K562 (cell line): ENCODE results near the gene RNF175. TPM values are rescaled to one million over a fixed set of nuclear protein-coding genes. Genes with fewer than 3 reads are reported as not detected.
A peak's percentile ranks its signal among the peaks of the same experiment; 100 is the strongest.

ENCODE experiments used
- ATF1 ChIP-seq, 2 experiments: fragments of 450-650 bp in 1 of 2; IDR thresholded peaks; 2 replicates each; pipeline ENCODE4 v1.6.1; 2016; ENCODE audit warnings: missing compliant biosample characterization in 1 of 2, missing genetic modification characterization in 1 of 2
- CBFA2T3 ChIP-seq: fragments of 450-650 bp; IDR thresholded peaks from 2 replicates; pipeline ENCODE4 v1.6.1; 2017
- CTBP1 ChIP-seq: fragments of 450-650 bp; IDR thresholded peaks from 2 replicates; pipeline ENCODE4 v1.6.1; 2016; ENCODE audit warnings: borderline replicate concordance
- DACH1 ChIP-seq: fragments of 450-650 bp; IDR thresholded peaks from 2 replicates; pipeline ENCODE4 v1.6.1; 2018; ENCODE audit not compliant: partially characterized antibody
- EP400 ChIP-seq: fragments of 450-650 bp; IDR thresholded peaks from 2 replicates; pipeline ENCODE4 v1.6.1; 2017; ENCODE audit warnings: antibody characterized with exemption, mild to moderate bottlenecking, moderate library complexity
- HNRNPLL ChIP-seq: fragments of 200-400 bp; formaldehyde crosslinking; IDR thresholded peaks from 2 replicates; pipeline ENCODE4 v1.6.1; 2017; ENCODE audit warnings: low read length, low read depth, mild to moderate bottlenecking; ENCODE audit not compliant: poor library complexity, severe bottlenecking
- MNT ChIP-seq, 2 experiments: fragments of 450-650 bp; conservative IDR thresholded peaks; 2 replicates each; pipeline ENCODE4 v1.6.1; 2017; ENCODE audit warnings: mild to moderate bottlenecking in 2 of 2, moderate library complexity in 2 of 2
- MTA2 ChIP-seq: fragments of 450-650 bp; IDR thresholded peaks from 2 replicates; pipeline ENCODE4 v1.6.1; 2016; ENCODE audit warnings: low read depth
- NCOA1 ChIP-seq: fragments of 450-650 bp; IDR thresholded peaks from 2 replicates; pipeline ENCODE4 v1.6.1; 2016; ENCODE audit warnings: low read depth
- NEUROD1 ChIP-seq: fragments of 150-350 bp; IDR thresholded peaks from 2 replicates; pipeline ENCODE4 v1.6.1; 2014; ENCODE audit warnings: borderline replicate concordance, low read length, low read depth; ENCODE audit not compliant: partially characterized antibody
- PHB2 ChIP-seq: fragments of 450-650 bp; IDR thresholded peaks from 2 replicates; pipeline ENCODE4 v1.6.1; 2017; ENCODE audit warnings: low read depth
- PYGO2 ChIP-seq: fragments of 450-650 bp; IDR thresholded peaks from 2 replicates; pipeline ENCODE4 v1.6.1; 2016; ENCODE audit warnings: mild to moderate bottlenecking, missing genetic modification characterization, moderate library complexity, missing compliant biosample characterization
- SMAD1 ChIP-seq: fragments of 150-350 bp; IDR thresholded peaks from 2 replicates; pipeline ENCODE4 v1.6.1; 2014; ENCODE audit warnings: low read length, low read depth; ENCODE audit not compliant: partially characterized antibody
- SMARCA4 ChIP-seq: fragments of 450-650 bp; IDR thresholded peaks from 2 replicates; pipeline ENCODE4 v1.6.1; 2016
- SMARCA5 ChIP-seq: fragments of 450-650 bp; IDR thresholded peaks from 2 replicates; pipeline ENCODE4 v1.6.1; 2016
- STAG1 ChIP-seq: sonication (generic); formaldehyde crosslinking; IDR thresholded peaks from 2 replicates; pipeline ENCODE4 v1.5.0; 2020; ENCODE audit warnings: missing genetic modification reagents, borderline replicate concordance
- TAL1 ChIP-seq: fragments of 450-650 bp; IDR thresholded peaks from 2 replicates; pipeline ENCODE4 v1.6.1; 2016; ENCODE audit warnings: mild to moderate bottlenecking
- TBL1XR1 ChIP-seq, 2 experiments: IDR thresholded peaks; 2 replicates each; pipeline ENCODE4 v1.6.1; 2012; ENCODE audit warnings: improper control_type of control experiment in 2 of 2, low read length in 2 of 2, mild to moderate bottlenecking in 1 of 2
- TEAD4 ChIP-seq, 2 experiments: sonication (generic) in 1 of 2; formaldehyde crosslinking in 1 of 2; IDR thresholded peaks; 2 replicates each; pipeline versions ENCODE4 v1.6.1 to v1.8.0; 2012 to 2022; ENCODE audit warnings: borderline replicate concordance in 1 of 2, inconsistent platforms in 1 of 2, low read length in 1 of 2, mild to moderate bottlenecking in 1 of 2, missing genetic modification reagents in 1 of 2
- THRAP3 ChIP-seq: fragments of 450-650 bp; IDR thresholded peaks from 2 replicates; pipeline ENCODE4 v1.6.1; 2016; ENCODE audit warnings: mild to moderate bottlenecking, inconsistent platforms, borderline replicate concordance
- XRCC4 ChIP-seq: IDR thresholded peaks from one replicate; pipeline ENCODE4 v1.6.1; 2011; ENCODE audit not compliant: insufficient read depth, insufficient read length; ENCODE audit errors: extremely low read depth
- ZNF12 ChIP-seq: sonication (generic); formaldehyde crosslinking; IDR thresholded peaks from 2 replicates; pipeline ENCODE4 v1.4.0; 2020; ENCODE audit warnings: mild to moderate bottlenecking, missing genetic modification reagents
- ZNF263 ChIP-seq: sonication (generic); formaldehyde crosslinking; IDR thresholded peaks from 2 replicates; pipeline ENCODE4 v1.8.0; 2022; ENCODE audit warnings: mild to moderate bottlenecking, missing genetic modification reagents, borderline replicate concordance
- polyA plus RNA-seq, 8 experiments: library from polyadenylated mRNA; depleted of rRNA in 4 of 8; stranded (reverse) in 5 of 8; unstranded in 3 of 8; fragments of >200 nt; fragmentation: Nextera tagmentation in 2 of 8; fragmentation: Illumina TruSeq in 1 of 8; extraction: Ambion mirVana in 2 of 8; extraction: Trizol in 1 of 8; gene quantifications; 2 replicates each; pipeline versions ENCODE4 v1.2.1 to v1.2.3, GENCODE V29; 2011 to 2014; ENCODE audit warnings: inconsistent platforms in 1 of 8, missing spikeins in 1 of 8
- total RNA-seq, 7 experiments: library from RNA; depleted of rRNA in 6 of 7; stranded (reverse); fragments of >200 nt in 6 of 7; fragmentation: Illumina TruSeq in 2 of 7; extraction: Trizol in 2 of 7; gene quantifications; 2 replicates each; pipeline versions ENCODE4 v1.2.1 to v1.2.3, GENCODE V29; 2011 to 2021; ENCODE audit warnings: low replicate concordance in 1 of 7
- TF ChIP-seq, protein P1 (sequence below): fragments of 450-650 bp; IDR thresholded peaks from one replicate; pipeline ENCODE4 v1.6.1; 2018; ENCODE audit warnings: mild to moderate bottlenecking, moderate library complexity; ENCODE audit not compliant: partially characterized antibody
- TF ChIP-seq, protein P2 (sequence below), 2 experiments: fragments of 450-650 bp in 1 of 2; IDR thresholded peaks; 2 replicates each; pipeline ENCODE4 v1.6.1; 2011 to 2017; ENCODE audit warnings: low read depth in 2 of 2, antibody characterized with exemption in 1 of 2, borderline replicate concordance in 1 of 2, low read length in 1 of 2, mild to moderate bottlenecking in 1 of 2, mixed read lengths in 1 of 2; ENCODE audit not compliant: control insufficient read depth in 1 of 2

RNF175 gene
- total and polyA plus RNA-seq, 9 of the 15 experiments (the other 6 are each of a cell fraction or from before 2014, with no cell fraction given): not detected

DNA sequence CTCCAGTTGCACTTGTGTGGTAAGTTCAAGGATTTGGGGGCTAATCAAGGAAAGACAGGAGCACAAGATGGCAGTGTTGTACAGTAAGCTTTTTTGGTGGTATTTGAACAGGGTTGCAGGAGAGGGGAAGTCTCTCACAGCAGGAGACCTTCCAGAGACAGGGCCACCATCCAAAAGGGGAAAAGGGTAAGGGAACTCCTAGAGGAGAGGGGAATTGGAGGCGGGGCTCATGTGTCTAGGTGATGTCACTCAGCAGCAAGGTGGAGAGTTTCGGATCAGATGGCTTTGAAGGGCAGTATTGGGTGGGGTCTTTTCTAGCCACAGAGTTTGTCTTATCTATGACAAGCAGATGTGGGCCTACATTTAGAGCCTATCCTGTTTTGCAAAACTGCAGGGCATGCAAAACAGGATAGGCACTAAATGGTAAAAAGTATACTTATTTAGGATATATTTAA lies 13.4 kb upstream of the RNF175 start (continued):
- TF ChIP-seq NEUROD1 (peak; percentile 26), SMAD1 (no peak), ATF1 (CRISPR knock-in tag; IDR thresholded peaks at IDR 0.05) (no peak), ATF1 (tag; IDR thresholded peaks at IDR 0.05) (peak; percentile 74; the same call in 1 of the 2 replicates), TBL1XR1 (IDR thresholded peaks at IDR 0.05; ENCODE audit: low read length in 2 of 2) (0 out of 4 replicates have a peak, but pooled peaks of 1 of the 2 experiments have one; percentile 44), PHB2 (peak; percentile 80), MTA2 (peak; percentile 91), EP400 (peak; percentile 26; the same call in 1 of the 2 replicates), MNT (conservative IDR thresholded peaks at IDR 0.05) (no peak), THRAP3 (no peak), SMARCA5 (no peak), ZNF12 (CRISPR knock-in tag) (no peak), HNRNPLL (no peak), TAL1 (peak; percentile 93), PYGO2 (tag) (no peak), CBFA2T3 (peak; percentile 91), SMARCA4 (peak; percentile 95), DACH1 (no peak), NCOA1 (peak; percentile 61; the same call in 1 of the 2 replicates), XRCC4 (no peak), ZNF263 (no peak), TEAD4 (IDR thresholded peaks at IDR 0.05; ENCODE audit: low read length) (peak; percentile 93), TEAD4 (CRISPR knock-in tag; IDR thresholded peaks at IDR 0.05; ENCODE audit: borderline replicate concordance) (no peak), CTBP1 (peak; percentile 91; the same call in 1 of the 2 replicates), STAG1 (no peak)
- TF ChIP-seq, protein P1, sequence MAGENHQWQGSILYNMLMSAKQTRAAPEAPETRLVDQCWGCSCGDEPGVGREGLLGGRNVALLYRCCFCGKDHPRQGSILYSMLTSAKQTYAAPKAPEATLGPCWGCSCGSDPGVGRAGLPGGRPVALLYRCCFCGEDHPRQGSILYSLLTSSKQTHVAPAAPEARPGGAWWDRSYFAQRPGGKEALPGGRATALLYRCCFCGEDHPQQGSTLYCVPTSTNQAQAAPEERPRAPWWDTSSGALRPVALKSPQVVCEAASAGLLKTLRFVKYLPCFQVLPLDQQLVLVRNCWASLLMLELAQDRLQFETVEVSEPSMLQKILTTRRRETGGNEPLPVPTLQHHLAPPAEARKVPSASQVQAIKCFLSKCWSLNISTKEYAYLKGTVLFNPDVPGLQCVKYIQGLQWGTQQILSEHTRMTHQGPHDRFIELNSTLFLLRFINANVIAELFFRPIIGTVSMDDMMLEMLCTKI: no peak
- TF ChIP-seq, protein P2, sequence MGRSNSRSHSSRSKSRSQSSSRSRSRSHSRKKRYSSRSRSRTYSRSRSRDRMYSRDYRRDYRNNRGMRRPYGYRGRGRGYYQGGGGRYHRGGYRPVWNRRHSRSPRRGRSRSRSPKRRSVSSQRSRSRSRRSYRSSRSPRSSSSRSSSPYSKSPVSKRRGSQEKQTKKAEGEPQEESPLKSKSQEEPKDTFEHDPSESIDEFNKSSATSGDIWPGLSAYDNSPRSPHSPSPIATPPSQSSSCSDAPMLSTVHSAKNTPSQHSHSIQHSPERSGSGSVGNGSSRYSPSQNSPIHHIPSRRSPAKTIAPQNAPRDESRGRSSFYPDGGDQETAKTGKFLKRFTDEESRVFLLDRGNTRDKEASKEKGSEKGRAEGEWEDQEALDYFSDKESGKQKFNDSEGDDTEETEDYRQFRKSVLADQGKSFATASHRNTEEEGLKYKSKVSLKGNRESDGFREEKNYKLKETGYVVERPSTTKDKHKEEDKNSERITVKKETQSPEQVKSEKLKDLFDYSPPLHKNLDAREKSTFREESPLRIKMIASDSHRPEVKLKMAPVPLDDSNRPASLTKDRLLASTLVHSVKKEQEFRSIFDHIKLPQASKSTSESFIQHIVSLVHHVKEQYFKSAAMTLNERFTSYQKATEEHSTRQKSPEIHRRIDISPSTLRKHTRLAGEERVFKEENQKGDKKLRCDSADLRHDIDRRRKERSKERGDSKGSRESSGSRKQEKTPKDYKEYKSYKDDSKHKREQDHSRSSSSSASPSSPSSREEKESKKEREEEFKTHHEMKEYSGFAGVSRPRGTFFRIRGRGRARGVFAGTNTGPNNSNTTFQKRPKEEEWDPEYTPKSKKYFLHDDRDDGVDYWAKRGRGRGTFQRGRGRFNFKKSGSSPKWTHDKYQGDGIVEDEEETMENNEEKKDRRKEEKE (IDR thresholded peaks at IDR 0.05; ENCODE audit: borderline replicate concordance in 1 of 2, control insufficient read depth in 1 of 2, low read depth in 2 of 2, low read length in 1 of 2): no peak
